HG03108 (cell line): ENCODE measurements around the gene ZNF516.

Experiments
- ATAC-seq: cut with Tn5 transposase; IDR thresholded peaks from one replicate; pipeline ENCODE4 v1.9.1; 2021; ENCODE audit warnings: moderate library complexity; ENCODE audit not compliant: unreplicated experiment

Gene ZNF516

DNA sequence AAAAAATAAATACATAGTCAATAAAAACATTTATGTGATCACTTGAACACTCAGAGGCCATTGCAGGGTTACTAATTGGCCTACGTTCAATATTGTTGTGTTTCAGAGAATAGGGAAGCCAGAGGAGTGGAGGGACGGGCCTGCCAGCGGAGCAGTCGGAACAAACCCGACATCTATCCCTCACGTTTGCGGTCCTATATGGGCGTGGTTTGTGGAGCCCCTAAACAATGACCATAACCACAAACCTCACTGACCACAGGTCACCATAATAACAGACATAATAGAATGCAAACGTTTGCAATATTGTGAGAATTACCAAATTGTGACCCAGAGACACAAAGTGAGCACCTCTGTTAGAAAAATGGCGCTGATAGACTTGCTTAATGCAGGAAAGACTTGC, 19.5 kb upstream of the ZNF516 start:
- ATAC-seq: no peak

DNA sequence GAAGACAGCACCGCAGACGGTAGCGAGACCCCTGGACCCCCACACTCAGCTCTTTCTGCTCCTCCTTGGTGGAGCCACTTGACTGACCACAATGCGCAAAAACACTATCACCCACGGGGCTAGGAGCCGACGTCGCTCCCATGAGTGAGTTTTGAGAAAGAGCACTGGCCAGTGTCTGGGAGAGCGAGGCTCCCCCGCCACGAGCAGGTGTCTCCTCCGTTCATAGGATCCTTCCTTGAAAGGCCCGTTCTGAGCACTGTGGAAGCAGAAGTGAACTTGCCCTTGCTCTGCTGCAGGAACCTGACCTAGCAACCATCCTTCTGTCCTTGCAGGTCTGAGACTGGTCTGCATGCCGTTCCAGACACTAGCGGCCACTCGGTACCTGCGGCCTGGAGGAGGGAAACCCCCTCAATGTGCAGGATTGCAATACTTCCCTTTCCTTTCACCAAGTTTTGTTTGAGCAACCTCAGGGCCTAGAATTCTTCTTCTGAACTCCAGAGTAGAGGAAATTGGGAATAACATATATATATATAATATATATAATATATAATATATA, 12.9 kb upstream of the ZNF516 start:
- ATAC-seq: no peak

DNA sequence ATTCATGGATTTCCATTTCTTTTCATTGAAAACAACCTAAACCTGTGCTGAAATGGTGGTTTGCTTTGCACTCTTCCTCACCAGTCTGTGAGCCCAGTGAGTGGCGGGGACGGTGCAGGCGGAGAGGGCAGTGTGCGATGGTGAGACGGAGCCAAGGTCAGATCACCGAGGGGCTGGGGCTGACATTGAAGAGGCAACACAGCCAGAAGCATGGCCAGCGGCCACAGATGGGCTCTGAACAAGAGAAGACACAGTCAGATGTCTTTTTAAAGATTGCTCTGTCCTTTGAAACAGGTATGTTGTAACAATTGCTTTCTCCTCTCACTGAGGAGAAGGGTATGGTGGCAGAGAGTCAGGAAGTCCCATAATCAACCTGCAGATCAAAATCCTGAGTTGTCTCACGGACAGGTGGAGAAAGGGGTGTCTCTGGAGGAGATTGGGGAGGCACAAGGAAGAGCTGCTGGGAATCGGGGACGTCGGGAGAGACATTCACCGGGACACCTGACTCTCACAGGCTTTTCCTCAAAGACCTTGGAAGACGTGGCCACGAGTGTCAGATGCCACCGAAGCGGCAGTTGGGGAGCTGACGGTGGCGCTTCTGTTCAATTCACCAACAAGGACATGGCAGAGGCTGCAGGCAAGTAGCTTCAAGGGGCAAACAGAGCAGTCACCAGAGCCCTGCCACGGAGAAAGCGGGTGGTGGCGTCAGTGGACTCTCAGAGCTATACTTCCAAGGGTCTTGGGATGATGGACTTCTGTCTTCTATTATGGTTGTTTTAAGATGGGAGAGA, 12.1 kb upstream of the ZNF516 start:
- ATAC-seq: no peak

DNA sequence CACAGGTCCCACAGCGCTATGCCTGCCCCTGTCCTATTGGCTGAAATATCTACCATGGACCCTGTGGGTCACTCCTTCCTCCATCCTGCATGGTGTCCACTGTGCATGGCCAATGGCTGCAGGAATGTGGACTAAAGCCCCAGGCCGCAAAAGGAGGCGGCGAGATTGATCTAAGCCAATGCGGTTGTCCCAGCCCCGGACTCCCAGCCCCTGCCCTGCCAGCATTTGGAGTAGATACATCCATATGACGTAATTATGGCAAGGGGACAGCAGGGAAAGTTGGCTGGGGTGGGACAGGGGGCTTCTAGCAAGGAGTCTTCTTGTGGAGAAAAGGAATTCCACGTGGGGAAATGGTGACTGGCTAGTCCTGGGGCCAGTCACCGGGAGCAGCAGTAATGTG, 11.4 kb upstream of the ZNF516 start:
- ATAC-seq: no peak

DNA sequence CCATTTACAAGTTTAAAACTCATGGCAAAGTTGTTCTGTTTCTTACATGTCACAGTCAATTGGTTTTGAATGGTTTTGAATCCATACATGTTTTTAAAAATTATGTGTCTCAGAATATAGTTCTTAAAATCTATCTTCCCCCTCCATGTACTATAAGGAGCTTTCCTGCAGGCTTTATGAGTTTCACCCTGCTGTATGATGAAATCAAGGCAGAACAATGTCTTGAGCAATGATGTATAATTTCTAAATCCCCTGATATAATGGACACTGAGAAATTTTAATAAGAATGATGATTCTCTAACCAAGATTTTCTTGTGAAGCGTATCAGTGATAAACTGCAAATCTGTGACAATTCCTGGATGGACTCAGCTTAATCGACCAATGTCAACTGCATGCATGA, 10.6 kb upstream of the ZNF516 start:
- no peak for ATAC-seq

DNA sequence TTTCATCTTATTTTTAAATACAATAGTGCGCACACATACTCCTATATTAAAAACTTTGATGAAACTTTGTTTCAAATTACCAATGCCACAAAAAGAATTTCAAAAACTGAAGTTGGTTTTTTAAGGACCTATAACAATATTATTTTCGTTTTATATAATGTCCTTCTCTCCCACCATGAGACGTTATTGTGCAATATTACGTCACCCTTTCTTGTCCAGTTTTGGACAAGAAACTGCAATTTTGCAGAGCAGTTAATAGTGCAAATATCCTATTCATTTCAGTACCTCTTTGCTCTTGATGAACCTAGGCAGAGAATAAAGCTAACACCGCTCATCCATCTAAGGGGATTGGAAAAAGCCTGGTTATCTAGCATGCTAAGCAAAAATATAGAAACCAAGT, 9.7 kb upstream of the ZNF516 start:
- ATAC-seq: no peak

DNA sequence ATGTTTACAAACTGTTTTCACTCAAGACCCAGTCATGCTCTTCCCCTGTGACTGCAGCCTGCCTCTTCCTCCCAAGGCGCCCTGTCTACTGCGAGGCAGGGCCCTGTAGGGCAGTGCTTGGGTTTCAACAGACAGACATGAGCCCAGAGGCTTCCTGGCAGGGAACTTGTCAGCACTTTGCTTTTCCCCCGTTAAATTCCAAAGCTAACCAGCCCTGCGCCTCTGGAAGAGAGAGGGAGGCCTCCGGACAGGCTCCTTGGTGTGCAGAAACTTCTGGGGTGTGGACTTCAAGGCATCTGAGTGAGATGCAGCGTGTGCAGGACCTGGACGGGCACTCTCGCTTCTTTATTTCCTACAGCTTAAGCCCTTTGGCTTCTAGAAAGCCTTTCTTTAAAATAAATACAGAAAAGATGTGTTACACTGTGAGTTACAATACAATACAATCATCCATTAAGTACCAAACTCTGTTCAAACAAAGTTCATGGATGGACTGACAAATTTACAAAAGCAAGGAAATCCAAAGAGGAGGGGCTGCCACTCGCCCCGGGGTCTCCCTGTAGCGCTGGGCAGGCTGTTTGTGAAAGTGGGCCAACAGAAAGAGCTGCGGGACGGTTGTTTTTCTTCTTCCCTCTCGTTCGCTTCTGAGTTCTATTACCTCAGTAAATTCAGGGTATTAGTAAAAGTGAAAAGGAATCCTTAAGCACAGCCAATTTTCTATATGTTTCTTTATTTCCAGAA, 8.8 kb upstream of the ZNF516 start:
- ATAC-seq: no peak

DNA sequence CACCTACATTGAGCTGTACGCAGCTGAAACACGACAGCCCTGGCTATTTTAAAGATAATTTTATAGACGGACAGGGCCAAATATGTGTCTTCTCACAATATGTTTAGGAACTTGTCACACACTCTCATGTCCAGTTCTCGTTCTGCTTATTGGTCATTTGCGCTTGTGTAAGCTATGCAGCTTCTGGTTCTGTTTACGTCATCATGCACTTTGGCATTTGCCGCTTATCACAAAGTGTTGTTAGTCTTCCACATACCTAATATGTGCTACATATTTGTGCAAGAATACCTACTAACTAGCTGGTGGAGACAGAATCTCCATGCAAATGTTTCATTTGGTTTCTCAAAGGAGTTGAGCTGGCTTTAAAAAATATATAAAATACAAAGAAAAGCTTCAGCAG, 7.5 kb upstream of the ZNF516 start:
- no peak for ATAC-seq

DNA sequence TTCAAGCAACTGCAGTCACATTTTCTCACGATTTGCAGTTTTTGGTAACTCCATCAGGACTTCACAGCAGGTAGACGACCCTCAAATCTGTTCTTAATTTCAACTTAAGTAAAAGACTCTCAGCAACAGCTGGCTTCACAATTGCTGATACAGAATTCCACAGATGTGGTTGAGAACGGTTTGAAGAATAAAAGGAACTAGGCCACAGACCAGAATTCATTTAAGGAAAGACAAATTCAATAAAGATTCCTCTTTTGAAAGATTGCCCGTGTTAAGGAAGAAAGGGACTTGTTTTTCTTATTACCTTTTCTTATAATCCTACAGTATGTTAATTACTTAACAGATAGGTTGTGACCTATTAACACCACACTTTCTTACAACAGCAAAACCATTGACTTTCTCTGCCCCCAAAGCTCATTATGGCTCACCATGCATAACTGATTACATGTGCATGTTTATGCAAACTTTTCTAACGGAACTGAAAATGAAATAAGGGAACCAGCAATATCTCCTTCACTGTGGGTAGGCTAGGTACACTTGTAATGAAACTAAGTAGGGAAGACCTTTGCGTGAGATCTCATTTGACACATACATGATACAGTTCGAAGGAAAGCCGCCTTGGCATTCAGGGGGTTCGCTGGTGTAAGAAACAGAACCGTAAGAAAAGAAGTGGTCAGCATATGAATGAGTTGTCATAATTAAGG, 4.7 kb upstream of the ZNF516 start:
- ATAC-seq: peak; percentile 84

DNA sequence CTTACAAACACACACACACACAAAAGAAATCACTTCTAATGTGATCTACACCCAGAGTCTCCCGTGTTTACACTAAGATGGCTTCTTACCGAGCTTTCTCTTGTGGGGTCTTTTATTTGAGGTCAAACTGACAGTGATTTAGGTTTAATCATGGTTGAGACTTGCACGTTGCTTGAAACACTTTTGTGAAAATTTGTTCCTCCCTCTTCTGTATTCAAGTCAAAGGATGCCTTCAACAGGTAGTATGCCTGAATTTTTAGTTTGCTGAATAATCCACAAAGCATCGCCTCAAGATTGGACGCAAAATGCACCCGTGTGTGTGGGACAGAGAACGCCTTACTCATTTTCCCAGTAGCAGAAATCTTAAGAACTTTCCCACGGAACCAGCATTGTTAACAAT, 4.0 kb upstream of the ZNF516 start:
- no peak for ATAC-seq

DNA sequence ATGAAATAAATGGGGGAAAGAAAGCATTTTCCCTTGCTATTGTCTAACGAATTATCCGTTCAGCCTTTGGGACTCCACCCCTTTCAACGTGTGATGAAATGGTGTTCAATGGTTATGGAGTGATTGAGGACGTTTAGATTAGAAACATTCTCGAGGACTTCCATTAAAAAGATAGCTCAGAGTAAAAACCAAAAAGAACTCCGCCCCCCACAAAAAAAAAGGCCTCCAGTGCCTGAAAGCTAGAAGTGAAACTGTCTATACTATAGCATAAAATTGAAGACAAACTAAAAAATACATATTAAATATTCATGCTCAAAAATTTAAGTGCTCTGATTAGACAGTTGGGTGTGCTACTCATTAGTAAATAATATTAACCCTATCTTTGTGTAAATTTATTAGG, 3.0 kb upstream of the ZNF516 start:
- ATAC-seq: no peak

DNA sequence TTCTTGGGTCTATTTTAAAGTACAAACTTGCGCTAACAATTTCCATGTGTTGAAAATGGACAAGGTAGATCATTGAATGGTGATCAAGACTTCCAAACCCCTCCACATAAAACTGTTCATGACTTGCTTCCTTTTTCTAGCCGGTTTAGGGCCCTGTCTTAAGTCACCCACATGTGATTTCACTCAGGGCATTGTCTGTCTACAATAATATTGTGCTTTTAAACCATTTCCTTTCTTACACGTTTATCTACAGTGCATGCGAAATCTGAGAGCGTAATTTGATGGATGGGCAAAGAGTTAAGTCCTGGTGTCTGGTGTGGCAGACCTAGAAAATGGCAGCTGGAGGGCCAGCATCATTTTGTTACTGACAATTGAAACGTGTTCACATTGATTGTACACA, 2.0 kb upstream of the ZNF516 start:
- no peak for ATAC-seq

DNA sequence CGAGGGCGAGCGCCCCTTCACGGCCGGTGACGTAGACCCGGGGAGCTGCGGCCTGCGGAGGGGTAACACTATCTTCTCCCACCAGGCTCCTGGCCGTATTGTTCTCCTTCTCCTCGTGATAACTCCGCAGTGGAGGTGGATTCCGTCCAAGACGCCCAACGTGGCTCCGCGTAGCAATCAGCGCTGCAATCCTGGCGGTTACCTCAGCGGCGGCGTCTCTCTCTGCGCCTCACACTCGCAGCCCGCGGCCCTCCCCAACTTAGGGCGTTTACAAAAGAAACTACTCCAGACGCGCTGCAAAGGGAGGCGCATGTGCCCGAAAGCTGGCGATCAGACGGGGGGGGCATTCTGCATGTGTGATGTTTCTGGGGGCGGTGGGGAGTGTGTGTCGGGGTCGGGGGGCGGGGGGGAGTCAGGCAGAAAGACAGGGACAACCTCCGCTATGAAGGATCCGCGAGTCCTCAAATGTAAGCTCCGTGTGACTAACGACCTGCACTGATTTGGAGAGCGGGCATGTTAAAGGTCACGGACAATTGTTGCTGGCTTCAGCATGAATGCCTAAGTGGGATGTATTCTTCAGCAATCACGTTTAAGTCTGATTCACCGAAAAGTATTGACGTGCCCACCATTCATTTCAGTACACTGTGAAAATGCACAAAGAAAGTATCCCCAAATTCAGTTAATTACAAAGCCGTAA, 1.3 kb upstream of the ZNF516 start:
- ATAC-seq: no peak

DNA sequence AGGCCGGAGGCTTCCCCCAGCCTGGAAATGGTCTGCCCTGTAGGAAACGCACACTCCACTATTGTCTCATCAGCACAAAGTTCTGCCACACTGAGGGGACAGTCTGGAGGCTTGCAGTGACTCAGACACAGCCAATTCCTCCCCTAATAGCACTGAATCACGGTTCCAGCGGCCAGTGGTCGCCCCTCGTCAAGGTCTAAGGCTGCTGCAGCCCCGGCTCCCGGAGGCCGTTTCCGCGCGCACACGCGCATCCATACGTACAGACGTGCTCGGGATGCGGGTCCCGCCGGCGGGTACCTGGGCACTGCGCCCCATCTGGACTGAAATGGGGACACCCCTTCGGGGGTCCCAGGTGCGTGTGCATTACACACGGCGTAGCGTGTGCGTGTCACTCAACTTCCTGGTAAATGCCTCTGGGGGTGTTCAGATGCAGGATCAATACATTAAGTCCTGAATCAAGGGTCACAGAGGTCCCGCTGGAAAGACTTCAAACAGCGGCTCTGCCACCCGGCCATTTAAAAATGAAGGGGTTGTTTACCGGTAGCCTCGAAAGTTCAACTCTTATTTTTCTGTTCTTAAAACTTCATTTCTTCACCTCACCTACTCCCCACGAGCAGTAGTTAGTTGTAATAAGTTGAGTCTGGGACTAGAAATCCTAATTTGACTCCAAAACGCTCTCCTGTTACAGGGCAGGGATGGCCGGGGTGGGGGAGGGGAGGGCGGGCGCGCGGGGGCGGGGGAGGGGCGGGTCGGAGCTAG, 572 bp upstream of the ZNF516 start:
- no peak for ATAC-seq

DNA sequence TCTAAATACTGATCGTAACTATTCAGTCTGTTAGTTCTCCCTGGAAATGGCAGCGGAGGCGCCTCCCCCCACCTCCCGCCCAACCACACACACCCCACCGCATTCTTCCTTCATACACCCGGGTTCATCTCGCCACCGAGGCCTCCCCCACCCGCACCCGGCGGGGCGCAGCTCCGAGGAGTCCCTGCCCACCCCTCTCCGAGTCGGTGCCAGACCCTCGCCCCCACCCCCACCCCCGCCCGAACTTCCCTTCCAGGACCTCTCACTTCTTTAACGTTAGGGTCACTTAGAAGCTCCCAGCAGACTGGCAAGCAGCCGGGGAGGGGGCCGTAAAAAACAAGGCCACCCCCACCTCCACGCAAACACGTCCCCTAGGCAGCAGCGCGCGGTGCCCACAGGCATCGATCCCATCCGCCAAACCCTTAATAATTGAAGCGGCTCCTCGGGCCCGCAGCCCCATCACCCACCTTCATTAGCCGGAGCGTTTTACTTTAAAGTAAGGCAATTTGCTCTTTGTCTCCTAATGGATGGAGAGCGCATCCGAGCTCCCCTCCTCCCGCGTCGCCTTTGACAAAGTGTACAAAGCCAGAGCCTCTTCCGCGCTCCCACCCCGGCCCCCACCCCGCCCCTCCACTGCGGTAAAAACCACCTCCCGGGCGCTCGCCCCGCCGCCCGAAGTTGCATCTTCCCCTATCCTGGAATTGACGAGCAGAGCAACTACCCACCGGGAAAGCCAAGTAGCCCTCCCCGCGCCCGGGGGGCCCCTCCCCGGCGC, 624 bp downstream of the ZNF516 start:
- ATAC-seq: no peak

DNA sequence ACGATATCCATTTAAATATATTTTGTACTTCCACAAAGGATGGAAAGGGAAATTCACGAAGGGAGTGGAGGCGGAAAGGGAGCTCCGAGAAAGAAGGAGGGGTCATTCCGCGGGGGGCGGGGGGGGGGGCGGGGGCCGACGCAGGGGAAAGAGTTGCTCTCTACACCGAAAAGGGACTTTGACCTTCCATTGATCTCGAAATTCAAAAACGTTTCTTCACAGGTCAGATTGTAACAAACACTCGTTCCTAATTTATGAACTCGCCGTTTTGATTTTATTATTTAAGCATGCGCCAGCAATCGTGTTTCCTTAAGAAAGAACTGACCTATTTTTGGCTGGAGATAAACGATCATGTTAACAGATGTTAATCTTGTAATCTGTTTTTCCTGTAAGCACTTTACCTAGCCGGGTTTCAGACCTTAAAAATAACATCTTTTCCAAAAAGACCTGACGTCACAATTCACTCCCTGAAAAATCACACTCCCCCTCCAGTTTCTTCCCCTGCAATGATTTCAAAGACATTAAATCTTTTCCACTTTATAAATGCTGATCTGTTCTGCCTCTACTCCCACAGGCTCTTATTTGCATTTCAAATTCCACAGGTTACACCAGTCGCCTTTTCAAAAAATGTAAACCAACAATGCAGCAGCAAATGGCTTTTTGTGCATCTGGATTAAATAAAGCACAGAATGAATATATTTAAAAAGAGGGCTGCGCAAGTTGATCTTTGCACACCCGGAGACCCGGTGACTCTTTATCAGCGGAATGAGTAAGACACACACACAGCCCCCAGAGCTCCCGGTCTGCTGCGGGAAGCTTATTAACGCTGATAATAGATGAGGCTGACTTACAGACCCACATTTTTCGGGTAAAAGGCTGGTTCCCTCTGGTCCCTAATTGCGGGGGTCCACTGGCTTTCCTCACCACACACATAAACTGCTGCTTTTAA, 1.6 kb downstream of the ZNF516 start:
- ATAC-seq: peak; percentile 17

DNA sequence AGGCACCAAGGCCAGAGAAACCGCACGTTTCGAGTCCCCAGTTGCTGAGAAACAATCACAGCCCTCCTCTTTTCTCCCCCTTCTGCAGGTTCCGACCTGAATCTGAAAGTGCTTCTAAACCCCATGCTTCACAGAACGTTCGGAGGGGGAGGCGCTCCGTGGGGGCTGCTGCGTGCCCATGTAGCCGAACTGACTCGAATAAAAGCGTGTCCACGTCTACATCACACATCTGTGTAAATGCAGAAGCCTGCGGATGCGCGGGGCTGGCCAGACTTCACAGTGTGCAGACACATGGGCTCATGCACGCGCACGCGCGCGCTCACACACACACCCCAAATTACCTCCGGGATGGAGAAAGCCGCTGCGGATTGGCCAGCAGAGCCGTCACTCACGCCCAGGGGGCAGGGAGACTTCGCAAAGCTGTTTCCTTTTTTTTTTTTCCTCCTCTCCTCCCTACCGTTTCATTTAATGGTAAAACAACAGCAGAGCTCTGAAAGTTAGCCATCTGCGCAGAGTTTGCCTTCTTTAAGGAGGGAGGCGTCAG, 2.3 kb downstream of the ZNF516 start:
- peak; percentile 61 for ATAC-seq
